Tibial nerve (tissue), 4 donors: ENCODE data around the gene FBXO42. TPM values are rescaled to one million over a fixed set of nuclear protein-coding genes. Genes with fewer than 3 reads are reported as not detected.

Source experiments
- DNase-seq, 2 donors: peaks; one replicate each; pipeline ENCODE4 v3.0.0-alpha.2; 2019; ENCODE audit warnings: low spot score in 2 of 2
- H3K27ac ChIP-seq, 4 donors: fragments of 200-600 bp; sonication (generic) in 3 of 4; one replicate each; pipeline ENCODE4 v1.5.1; 2017 to 2019; ENCODE audit warnings: mild to moderate bottlenecking in 1 of 4
- H3K27me3 ChIP-seq, 2 donors: fragments of 200-600 bp; sonication (generic) in 1 of 2; one replicate each; pipeline versions ENCODE4 v1.5.1 to v1.6.0; 2017 to 2019
- H3K36me3 ChIP-seq, 3 donors: fragments of 200-600 bp; sonication (generic); one replicate each; pipeline ENCODE4 v1.5.1; 2018 to 2019
- H3K4me1 ChIP-seq, 4 donors: fragments of 200-600 bp; sonication (generic) in 3 of 4; one replicate each; pipeline ENCODE4 v1.5.1; 2017 to 2019
- H3K4me3 ChIP-seq, 4 donors: fragments of 200-600 bp; sonication (generic) in 3 of 4; one replicate each; pipeline ENCODE4 v1.5.1; 2017 to 2019; ENCODE audit warnings: mild to moderate bottlenecking in 1 of 4, moderate library complexity in 1 of 4
- H3K9me3 ChIP-seq, 4 donors: fragments of 200-600 bp; sonication (generic) in 3 of 4; one replicate each; pipeline ENCODE4 v1.5.1; 2017 to 2019
- EP300 ChIP-seq, 2 donors: sonication (generic); formaldehyde crosslinking; IDR thresholded peaks; one replicate each; pipeline ENCODE4 v1.6.1; 2017; ENCODE audit warnings: antibody characterized with exemption in 2 of 2, mild to moderate bottlenecking in 1 of 2
- POLR2A ChIP-seq, 2 donors: fragments of 450-650 bp; IDR thresholded peaks; one replicate each; pipeline ENCODE4 v1.6.1; 2017; ENCODE audit warnings: antibody characterized with exemption in 2 of 2, mild to moderate bottlenecking in 2 of 2, moderate library complexity in 2 of 2
- WGBS, 2 donors: methylation state at CpG; one replicate each; pipeline ENCODE4 v1.1.5; 2018; 5-methylcytosine and 5-hydroxymethylcytosine counted together
- total RNA-seq, 4 donors: library from RNA; depleted of rRNA; stranded (reverse); fragments of >200 nt; gene quantifications; one replicate each; pipeline ENCODE4 v1.1.0, GENCODE V29; 2016
- TF ChIP-seq, protein P1 (sequence below), 5 experiments: fragments of 200-600 bp in 3 of 5; fragments of 450-650 bp in 2 of 5; sonication (generic) in 3 of 5; IDR thresholded peaks; one replicate each; pipeline ENCODE4 v1.5.1; 2016 to 2019; ENCODE audit warnings: antibody characterized with exemption in 5 of 5, mild to moderate bottlenecking in 3 of 5, moderate library complexity in 2 of 5

FBXO42 gene
- total RNA-seq, 4 donors from 2014 or later = 39.8 to 69.4 (median 54.4) TPM

DNA sequence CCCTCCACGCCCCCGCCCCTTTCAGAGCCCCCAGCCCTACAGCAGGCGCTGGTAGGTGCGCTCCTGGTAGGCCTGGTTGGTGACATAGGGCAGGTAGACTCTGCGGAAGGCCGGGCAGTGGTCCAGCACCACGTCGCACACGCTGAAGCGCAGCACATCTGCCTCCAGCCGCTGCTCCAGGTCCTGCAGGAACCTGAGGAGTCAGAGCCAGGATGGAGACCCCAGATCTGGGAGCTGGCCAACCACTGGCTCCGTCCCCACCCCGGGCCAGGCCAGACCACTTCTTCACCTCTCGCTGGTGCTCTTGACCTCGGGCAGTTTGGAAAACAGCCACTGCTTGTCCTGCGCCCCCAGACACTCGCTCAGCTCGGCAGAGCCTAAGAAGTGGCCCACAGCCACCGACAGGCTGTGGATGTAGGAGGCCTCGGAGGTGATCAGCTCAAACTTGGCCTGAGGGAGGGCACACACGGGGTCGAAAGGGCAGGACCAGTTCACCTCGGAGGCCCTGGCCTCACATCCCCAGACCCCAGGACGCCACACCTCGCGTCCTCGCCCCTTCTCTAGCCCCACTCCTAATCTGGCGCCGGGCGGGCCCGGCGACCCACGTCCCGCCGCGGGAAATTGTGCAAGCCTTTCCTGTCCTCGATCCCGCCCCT is 146.3 kb downstream of the FBXO42 start:
- DNase-seq = no peak
- peak overlapping the region; percentile 39 to 61 (median 52) for H3K4me3 ChIP-seq
- peaks cover 0 to 45% (median 5%) of the 10 kb centered on the region in 4 donors for H3K4me1 ChIP-seq
- WGBS, 2 donors = 30 to 32% methylated on average over 31 to 36 of the region's 38 CpGs
- H3K27me3 ChIP-seq = no peaks in the 10 kb centered on the region
- peak overlapping the region; percentile 59 to 89 (median 87) for H3K27ac ChIP-seq
- no peaks in the 10 kb centered on the region for H3K9me3 ChIP-seq
- no peak for TF ChIP-seq POLR2A (IDR thresholded peaks at IDR 0.05)
- H3K36me3 ChIP-seq = peaks cover 0 to 23% (median 0%) of the 10 kb centered on the region in 3 donors

DNA sequence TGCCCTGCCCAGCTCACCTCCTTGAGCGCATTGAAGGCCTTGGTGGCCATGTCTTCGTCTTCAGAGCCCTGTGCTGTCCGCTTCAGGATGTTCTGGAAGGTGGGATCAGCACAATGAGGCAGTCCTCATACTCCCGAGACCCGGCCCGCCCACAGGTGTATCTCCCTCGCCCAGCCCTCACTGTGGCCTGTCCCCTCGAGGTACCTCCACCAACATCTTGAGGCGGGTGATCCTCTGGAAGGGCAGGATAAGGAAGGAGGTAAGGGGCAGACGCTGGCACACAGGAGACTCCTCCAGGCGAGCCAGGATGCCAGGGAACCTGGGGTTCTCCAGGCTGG is 147.0 kb downstream of the FBXO42 start:
- Histone ChIP-seq H3K9me3 (no peaks in the 10 kb centered on the region), H3K36me3 (peaks cover 0 to 24% (median 0%) of the 10 kb centered on the region in 3 donors), H3K27ac (peak overlapping the region in 2 of 4 donors; percentile 87 to 89), H3K4me3 (no peak overlapping the region), H3K4me1 (peaks cover 0 to 45% (median 5%) of the 10 kb centered on the region in 4 donors), H3K27me3 (no peaks in the 10 kb centered on the region)
- DNase-seq = no peak
- TF ChIP-seq POLR2A (IDR thresholded peaks at IDR 0.05) (no peak), EP300 (IDR thresholded peaks at IDR 0.05) (no peak)
- TF ChIP-seq, protein P1, sequence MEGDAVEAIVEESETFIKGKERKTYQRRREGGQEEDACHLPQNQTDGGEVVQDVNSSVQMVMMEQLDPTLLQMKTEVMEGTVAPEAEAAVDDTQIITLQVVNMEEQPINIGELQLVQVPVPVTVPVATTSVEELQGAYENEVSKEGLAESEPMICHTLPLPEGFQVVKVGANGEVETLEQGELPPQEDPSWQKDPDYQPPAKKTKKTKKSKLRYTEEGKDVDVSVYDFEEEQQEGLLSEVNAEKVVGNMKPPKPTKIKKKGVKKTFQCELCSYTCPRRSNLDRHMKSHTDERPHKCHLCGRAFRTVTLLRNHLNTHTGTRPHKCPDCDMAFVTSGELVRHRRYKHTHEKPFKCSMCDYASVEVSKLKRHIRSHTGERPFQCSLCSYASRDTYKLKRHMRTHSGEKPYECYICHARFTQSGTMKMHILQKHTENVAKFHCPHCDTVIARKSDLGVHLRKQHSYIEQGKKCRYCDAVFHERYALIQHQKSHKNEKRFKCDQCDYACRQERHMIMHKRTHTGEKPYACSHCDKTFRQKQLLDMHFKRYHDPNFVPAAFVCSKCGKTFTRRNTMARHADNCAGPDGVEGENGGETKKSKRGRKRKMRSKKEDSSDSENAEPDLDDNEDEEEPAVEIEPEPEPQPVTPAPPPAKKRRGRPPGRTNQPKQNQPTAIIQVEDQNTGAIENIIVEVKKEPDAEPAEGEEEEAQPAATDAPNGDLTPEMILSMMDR (IDR thresholded peaks at IDR 0.05) = no peak
- 96 to 97% methylated on average over 11 of the region's 11 CpGs for WGBS, 2 donors

DNA sequence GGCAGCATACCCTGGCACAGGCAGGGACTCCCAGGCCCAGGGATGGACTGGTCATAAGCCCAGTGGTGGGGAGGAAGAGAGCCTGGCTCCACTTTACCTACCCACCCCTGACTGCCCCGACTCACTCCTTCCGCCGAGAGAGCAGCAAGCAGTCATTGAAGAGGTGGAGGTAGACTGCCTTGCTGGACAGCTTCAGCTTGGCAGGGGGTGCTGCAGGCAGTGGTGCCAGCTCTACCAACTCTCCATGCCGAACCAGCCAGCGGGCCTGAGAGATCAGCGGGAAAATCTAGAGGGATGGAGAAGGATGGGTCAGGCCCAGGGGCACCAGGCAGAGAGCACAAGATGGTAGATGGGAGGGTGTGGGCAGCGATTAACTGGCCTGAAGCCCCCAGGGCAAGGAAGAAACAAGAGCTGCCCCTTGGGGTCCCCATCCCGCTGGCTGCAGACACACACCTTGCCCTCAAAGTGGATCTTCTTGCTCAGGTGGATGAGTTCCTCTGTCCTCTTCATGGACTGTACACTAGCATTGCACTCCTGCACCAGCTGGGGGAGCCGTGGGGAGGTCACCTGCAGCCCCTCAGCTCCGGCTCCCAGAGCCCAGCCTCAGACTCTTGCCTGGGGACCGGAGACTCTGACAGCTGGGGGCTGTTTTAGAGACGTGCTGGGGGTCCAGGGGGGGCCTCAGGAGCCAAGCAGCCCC is 147.5 kb downstream of the FBXO42 start:
- peaks cover 0 to 43% (median 5%) of the 10 kb centered on the region in 4 donors for H3K4me1 ChIP-seq
- peaks cover 0 to 24% (median 0%) of the 10 kb centered on the region in 3 donors for H3K36me3 ChIP-seq
- no peak overlapping the region for H3K4me3 ChIP-seq
- WGBS, 2 donors = 78 to 81% methylated on average over 12 of the region's 12 CpGs
- no peak for TF ChIP-seq EP300 (IDR thresholded peaks at IDR 0.05)
- TF ChIP-seq, protein P1 (IDR thresholded peaks at IDR 0.05) = no peak
- TF ChIP-seq POLR2A (IDR thresholded peaks at IDR 0.05) = no peak
- no peaks in the 10 kb centered on the region for H3K27me3 ChIP-seq
- no peaks in the 10 kb centered on the region for H3K9me3 ChIP-seq
- H3K27ac ChIP-seq = no peak overlapping the region
- no peak for DNase-seq

DNA sequence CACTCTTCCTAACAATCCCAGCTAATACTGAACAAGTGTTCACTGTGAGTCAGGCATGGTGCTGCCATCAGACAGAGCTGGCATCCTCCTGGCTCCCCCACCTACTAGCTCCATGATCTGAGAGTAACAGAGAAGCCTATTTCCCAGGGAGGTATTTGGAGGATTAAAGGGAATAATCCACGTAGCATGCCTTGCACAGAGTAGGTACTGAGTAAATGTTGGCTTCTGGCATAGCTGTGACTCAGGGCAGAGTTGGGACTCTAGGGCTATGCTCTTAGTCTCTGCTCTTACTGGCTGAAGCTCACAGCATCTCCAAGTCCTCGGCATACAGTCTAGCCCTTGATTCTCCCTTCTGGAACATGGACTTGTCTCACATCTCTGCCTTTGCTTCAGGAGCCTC is 148.1 kb downstream of the FBXO42 start:
- no peak for TF ChIP-seq POLR2A (IDR thresholded peaks at IDR 0.05)
- no peak for TF ChIP-seq EP300 (IDR thresholded peaks at IDR 0.05)
- TF ChIP-seq, protein P1 (IDR thresholded peaks at IDR 0.05) = no peak
- no peak overlapping the region for H3K4me3 ChIP-seq
- no peak for DNase-seq
- peaks cover 0 to 40% (median 5%) of the 10 kb centered on the region in 4 donors for H3K4me1 ChIP-seq
- H3K27me3 ChIP-seq = no peaks in the 10 kb centered on the region
- 84 to 97% methylated on average over 2 of the region's 2 CpGs for WGBS, 2 donors
- peaks cover 0 to 25% (median 0%) of the 10 kb centered on the region in 3 donors for H3K36me3 ChIP-seq
- no peak overlapping the region for H3K27ac ChIP-seq
- H3K9me3 ChIP-seq = no peaks in the 10 kb centered on the region

DNA sequence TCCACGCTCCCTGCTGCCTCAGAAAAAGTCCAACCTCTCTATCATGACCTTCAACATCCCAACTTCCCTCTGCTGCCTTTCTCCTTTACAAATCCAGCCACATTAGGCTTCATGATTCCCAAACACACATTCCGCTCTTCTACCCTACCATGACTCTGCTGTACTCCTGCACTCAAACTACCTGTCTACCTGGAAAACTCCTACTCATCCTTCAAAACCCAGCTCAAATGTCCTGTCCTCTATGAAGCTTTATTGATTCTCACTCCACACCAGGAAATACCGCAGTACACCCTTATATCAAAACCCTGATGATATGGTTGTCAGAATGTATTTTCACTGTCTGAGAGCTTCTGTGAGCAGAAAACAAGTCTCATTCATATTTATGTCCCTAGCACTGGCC is 148.7 kb downstream of the FBXO42 start:
- TF ChIP-seq EP300 (IDR thresholded peaks at IDR 0.05) (no peak), POLR2A (IDR thresholded peaks at IDR 0.05) (no peak)
- TF ChIP-seq, protein P1 (IDR thresholded peaks at IDR 0.05) = no peak

More for the DNA sequence above, 148.7 kb downstream of the FBXO42 start:
- Histone ChIP-seq H3K27ac (no peak overlapping the region), H3K4me3 (no peak overlapping the region), H3K9me3 (no peaks in the 10 kb centered on the region), H3K4me1 (peaks cover 0 to 36% (median 5%) of the 10 kb centered on the region in 4 donors), H3K36me3 (peaks cover 0 to 31% (median 0%) of the 10 kb centered on the region in 3 donors), H3K27me3 (no peaks in the 10 kb centered on the region)
- DNase-seq = no peak
- WGBS, 2 donors = 65 to 81% methylated on average over 3 of the region's 3 CpGs
